GM21423 (cell line): ENCODE results near the gene P2RY6.

Experiments
- ATAC-seq: cut with Tn5 transposase; IDR thresholded peaks from one replicate; pipeline ENCODE4 v1.9.1; 2021; ENCODE audit warnings: mild to moderate bottlenecking, moderate library complexity; ENCODE audit not compliant: unreplicated experiment

P2RY6 gene

DNA sequence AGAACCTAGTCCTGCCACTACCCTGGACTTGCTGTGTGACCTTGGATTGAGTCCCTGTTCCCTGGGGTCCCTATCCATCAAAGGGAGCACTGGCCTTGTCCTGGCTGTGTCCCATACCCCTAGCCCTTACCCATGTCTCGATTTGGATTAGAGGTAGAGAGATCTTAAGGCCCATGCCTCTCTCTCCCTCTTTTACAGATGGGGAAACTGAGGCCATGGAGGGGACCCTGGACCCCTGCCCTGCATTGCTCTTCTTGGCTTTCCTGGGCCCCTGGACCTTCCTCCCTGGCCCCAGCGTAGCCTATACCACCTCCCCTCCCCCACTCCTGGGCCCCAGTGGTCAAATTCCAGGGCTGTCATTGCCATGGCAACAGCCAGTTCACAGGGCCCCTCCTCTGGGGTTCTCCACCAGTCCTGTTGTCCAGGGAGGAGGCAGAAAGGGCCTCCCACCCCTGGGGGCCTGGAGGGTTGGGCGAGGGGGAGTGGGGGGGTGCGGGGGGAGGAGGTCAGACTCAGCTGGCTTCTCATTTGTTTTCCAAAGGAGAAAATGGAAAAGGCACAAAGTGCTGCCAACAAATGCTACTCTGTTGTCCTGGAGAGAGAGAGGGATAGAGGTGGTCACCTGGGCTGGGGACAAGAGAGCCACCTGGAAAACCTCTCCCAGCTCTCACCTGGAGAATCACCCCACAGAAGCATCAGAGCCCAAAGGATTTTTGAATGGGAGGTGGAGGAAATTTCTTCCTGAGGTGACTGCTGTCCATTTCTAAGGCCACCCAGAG, 59.2 kb downstream of the P2RY6 start:
- ATAC-seq = no peak

DNA sequence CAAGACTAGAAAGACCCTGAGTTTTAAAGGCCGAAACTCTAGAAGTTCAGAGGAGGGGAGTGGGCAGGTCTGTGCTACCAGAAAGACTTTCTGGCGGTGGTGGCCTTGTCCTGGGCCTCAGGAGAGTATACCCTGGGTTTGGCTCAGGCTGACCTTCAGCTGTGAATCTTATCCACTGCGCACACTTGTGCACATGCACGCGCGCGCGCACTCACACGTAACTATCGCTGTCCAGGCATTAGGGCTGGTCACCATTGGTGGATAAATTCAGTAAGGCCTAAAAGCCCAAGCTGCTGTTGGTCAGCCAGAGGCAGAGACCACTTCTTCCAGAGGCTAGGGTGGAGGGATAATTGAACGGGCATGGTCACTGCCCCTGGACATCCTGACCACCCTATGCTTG, 61.0 kb downstream of the P2RY6 start:
- no peak for ATAC-seq

DNA sequence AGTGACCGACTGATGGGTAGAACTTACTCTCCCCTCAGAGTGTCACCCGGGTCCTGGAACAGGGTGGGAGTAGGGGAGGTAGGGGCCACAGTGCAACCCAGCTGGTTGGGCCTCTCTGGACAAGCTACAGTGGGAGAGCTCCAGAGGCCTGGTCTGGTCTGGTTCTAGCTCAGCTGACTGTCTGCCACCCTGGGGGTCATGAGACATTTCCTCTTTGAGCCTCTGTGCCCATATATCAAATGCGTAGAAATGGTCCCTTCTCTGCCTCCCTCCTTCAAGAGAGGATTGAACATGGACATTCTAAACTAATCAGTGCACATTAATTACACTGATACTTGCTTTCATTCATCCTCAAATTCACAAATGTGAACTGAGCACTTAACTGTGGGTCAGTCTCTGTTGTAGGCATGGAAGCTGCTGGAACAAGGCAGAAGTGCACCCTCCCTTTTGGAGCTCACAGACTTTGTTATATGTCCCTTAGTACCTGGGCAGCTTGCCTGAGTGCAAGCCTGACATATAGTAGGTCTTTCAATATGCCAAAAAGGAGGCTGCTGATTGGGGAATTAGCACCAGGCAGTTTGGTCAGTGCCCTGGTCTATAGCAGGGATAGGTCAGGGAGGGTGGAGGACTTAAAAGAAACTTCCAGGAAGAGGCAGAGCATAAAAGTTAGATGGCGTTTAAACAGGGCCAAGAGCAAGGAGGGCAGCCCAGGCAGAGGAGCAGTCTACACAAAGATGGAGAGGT, 61.7 kb downstream of the P2RY6 start:
- no peak for ATAC-seq

DNA sequence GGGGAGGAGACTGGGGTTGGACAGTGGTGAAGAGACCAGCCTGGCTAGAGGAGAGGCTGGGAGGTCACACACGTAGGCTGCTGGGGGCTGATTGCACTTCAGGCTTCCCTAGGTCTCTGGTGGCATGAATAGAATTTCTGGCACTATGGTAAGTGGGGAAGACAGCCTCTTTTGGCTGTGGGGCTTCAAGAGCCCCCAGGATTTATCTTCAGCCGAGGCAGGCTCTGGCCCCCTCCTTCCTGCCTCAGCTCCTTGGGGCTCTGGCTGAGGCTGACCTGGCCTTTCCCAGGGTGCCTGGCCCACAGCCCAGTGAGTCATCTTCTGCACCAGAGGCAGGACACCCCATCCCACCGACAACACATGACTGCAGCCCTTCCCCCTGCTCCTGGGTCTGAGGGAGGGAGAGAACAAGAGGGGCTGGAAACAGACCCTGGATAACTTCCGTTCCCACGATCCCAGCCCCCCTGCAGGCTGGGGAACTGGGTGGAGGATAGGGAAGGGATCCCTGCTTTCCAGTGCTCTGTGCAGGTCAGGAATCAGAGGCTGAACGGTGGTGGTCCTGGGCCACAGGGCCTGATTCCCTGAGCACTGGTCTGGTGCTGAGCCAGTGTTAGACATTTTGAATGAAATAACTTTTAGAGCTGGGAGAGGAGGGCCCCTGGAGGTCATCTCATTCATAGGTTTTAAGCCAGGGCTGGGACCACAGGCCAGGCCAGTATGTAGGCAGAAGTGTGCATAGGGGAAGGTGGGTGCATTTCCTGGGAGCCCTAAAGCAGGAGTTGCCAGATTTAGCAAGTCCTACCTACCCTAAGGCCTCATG, 62.5 kb downstream of the P2RY6 start:
- no peak for ATAC-seq

DNA sequence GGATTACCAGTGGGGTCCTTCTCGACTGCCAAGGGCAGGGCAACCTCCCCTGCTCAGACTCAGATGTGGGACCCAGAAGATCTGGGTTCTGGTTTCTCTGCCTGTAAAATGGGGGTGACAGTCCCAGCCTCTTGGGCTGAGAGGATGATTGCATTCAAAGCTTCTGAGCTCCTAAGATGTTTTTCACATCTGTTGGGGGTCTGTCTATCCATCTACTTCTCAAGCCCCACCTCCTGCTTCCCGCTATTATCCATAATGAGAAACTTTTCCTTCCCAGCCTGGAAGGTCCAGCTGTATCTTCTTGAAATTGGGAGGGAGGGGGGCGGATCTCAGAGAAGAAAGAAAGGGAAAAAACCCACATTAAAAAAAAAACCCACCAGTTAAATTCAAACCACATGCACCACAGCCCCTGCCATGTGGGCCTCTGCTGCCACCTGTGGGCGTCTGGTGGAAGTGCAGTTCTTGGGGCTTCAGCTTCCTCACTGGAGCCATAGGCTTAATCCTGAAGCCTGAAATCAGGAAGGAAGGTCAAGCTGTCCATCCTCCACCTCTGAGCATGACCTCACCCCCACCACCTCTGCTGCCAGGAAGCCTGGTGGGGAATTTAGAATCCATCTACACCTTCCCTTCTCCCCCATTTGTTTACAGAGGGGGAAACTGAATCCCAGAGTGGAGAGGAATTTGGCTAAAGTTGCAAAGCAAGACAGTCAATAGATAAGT, 63.2 kb downstream of the P2RY6 start:
- no peak for ATAC-seq

DNA sequence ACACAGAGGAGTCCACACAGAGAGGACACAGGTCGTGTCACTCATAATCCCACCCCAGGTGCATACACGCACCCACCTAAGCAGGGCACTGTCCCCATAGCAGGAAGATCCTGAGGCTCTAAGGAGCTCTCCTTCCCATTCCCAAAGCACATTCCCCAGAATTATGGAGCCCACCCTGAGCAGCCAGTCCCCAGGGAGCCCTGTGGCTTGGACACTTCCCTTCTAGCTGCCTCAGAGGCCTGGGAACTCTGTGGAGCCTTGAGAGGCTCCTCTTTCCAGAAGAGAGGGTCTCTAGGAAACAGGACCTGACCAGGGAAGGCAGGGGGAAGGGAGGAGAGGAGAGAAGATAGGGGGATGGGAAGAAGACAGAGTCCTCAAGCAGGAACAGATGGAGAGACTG, 65.7 kb downstream of the P2RY6 start:
- ATAC-seq = no peak

DNA sequence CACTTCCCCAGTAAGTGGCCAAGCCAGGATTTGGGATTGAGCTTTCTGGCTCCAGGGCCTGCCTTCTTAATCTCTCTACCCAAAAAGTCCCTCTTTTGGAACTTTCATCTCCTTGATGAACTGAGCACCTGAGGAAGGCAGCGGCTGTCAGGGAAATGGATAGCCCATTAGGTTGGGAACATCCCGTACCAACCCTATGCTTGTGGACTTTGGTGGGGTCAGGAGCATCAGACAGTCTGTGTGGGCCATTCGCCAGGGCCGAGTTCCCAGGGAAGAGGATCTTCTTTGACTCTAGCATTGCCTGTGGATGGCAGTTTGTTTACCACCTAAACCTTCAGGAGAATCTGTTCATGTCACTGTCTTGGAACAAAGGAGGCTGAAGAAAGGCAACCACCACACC, 66.1 kb downstream of the P2RY6 start:
- no peak for ATAC-seq

DNA sequence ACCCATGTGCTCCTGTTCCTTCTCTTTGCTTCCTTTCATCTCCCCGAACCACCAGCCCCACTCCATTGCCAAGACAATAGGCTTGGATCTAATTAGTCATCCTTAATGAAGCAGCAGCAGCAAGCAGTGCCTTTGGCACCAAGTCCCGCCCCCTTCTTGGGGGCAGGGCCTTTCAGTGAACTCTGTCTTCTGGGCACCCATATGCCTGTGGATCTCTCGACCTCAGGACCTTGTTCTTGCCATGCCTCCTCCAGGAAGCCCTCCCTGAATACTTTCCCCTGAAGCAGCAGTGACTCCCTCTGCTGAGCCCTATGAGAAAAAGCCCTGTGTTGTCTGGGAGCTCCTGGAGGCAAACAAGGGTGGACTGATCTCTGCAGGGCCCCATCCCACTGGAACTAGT, 68.0 kb downstream of the P2RY6 start:
- ATAC-seq = no peak

DNA sequence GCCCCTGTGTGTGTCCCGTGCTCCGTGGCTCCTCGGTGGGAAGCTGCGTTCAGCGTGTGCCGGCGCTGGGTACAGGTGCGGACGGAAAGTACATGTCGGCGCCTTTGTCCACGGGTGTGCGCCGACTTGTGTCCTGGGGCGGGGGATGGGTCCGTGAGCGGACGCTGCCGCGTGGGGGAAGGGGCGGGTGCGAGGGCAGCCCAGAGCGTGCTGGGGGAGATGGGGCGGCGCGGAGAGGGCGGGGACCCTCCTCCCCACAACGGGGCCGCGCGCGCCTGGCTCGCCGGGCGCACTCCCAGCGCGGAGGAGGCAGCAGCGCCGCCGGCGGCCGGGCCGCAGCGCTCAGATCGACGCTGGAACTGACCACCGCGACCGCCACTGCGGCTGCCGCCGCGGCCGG, 70.5 kb downstream of the P2RY6 start:
- ATAC-seq = no peak

DNA sequence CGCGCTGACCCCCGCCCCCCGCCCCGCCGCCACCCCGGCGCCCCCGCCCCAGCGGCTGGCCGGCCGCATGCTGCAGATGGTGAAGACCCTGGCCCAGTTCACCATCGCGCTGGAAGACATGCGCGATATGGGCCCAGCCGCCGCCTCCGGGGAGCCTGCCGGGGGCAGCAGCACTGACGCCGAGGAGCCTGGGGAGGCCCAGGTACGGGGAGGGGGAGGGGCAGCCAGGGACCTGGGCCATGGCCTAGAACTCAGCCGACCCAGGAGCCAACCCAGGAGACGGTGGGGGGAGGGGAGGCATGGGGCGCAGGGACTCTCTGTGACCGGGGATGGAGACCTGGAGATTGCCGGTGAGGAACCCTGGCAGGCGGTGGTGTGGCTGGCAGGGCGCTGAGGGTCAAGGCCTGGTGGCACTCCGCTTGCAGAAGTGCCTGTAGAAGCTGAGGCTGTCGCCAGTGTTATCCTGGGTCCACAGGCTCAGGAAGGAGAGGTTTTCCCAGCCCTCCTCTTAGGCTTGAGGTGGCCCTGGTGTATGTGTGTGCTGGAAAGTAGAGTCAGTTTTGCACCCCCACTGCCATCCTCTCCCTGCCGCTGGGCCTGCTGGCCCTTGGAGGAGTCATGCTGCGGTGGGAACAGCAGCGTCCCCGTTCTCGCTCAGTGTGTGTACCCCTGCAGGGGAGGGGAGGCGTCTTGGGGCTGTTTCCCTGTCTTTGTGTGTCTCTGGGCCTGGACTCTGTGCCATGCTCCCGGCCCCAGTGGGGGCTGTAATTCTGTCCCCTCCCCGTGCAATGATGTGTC, 71.1 kb downstream of the P2RY6 start:
- ATAC-seq = no peak

DNA sequence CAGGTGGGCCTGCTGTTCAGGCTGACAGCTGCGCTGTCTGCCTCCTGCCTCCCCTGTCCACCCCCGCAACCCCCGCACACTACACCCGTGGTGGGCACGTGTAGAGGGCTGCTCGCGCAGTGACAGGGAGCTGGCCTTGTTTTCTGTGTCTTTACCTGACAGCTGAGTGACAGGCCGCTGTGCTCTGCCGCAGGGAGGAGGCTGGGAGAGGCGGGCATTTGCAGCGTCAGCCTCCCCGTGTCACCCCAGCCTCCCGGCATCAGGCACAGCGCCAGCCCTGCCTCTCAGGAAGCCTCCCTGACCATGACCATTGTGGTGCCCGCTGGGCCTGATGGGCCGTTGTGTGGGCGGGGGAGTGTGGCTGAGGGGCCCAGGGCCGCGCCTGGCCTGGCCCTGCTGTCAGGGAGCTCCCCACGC, 72.1 kb downstream of the P2RY6 start:
- ATAC-seq = no peak

DNA sequence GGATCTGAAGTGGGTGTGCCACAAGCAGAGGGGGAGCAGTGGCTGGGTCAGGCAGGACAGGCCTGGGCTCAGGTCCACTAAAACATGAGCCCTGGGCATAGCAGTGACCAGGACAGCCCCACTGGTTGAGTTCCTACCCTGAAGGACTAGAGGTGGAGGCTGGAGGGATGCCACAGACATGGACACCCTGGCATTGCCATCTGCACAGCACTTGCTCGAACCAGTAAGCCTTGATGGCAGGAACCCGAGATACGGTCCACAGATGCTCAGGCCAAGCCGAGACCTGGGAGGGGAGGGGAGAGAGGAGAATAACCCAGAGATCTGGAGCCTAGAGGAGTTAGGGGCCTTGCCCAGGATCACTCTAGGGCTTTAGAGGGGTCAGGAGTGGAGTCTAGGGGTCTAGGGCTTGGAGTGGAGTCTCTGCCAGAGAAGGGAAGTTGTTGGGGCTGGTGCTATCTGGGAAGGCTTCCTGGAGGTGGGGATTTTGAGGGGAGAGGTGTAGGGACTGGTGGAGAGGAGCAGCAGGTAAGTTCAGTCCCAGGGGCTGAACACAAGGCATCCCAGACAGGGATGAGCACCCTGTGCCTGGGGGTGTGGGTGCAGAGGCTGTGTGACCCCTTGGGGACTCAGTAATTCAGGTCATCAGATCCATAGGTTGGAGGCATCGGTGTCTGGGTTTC, 73.5 kb downstream of the P2RY6 start:
- no peak for ATAC-seq

DNA sequence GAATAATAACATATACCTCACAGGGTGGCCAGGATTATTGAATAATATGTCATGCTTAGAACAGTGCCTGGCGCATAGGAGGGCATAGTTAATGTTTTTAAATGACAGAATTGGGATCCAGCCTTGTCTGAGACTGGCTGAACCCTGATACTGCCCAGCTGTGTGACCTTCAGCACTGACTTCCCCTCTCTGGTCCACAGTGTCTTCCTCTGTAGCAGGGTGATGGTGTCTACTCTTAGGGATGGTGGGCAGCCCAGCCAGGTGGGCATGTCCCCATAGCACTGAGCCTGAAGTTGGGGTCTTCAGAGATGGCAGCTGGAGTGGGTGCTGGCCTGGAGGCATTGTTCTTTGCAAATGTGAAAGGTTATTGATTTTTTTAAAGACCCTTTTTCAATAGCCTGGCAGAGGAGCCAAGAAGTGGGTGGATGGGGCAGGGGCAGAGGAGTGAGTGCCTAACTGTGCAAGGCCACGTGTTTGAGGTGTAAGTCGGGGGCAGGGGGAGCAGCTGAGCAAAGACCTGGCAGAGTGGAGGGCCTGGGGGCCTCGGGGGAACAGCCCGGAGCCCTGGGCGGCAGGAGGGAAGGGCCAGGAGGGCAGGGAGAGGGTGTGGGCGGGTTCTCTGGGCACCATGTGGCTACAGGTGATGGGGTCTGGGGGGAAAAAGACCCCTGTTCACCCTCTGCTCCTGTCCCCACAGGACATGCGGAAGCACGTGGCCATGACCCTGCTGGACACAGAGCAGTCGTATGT, 74.2 kb downstream of the P2RY6 start:
- ATAC-seq = no peak

DNA sequence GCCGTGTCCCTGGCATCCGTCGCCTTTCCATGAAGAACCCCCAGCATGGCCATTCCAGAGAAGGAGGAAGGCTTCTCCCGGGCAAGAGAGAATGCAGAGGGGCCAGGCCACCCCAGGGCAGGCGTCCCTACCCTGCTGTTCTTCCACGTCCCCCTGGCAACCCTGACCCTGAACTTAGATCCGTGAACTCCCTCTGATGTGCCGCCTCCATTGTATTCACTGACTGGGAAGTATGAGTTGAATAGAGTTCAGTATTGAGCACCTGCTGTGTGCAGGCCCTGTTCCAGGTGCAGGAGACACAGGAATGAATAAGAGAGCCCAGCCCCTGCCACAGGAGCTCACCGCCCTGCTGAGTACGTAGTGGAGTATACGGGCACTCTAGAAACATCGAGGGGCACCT, 74.9 kb downstream of the P2RY6 start:
- ATAC-seq = no peak
